ENCODE data around the gene CCP110.

DNA sequence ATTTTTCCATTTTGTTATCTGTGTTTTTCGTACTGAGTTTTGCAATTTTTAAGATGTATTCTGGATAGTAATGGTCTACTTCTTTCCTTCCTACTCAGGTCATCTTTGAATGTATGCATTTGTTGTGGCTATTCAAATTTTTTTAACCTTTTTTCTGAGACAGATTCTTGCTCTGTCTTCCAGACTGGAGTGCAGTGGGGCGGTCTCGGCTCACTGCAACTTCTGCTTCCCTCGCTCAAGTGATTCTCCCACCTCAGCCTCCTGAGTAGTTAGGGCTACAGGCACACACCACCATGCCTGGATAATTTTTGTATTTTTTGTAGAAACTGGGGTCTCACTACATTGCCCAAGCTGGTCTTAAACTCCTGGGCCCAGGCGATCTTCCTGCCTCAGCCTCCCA, 65.4 kb downstream of the CCP110 start:
- TF ChIP-seq ZNF274 (IDR thresholded peaks at IDR 0.05; ENCODE audit: low read depth, low read length) = no peak
- TF ChIP-seq SUZ12 (IDR thresholded peaks at IDR 0.05; ENCODE audit: extremely low read depth, insufficient read depth, insufficient read length) = no peak
- TF ChIP-seq YY1 (IDR thresholded peaks at IDR 0.05; ENCODE audit: insufficient read depth, insufficient read length) = no peak

Data from NT2/D1 (cell line).